ENCODE data around the gene RASA4.
"Not testable (repeated sequence)": the region's sequence is repeated elsewhere in the genome, so short reads cannot be mapped to it uniquely, and the experiment has no call there.

The RASA4 gene

GRCh38 chr7:102604431-102605145 is 12.0 kb downstream of the RASA4 start:
- not testable (repeated sequence) for DNase-seq

GRCh38 chr7:102602317-102602716 is 14.2 kb downstream of the RASA4 start:
- not testable (repeated sequence) for DNase-seq

- DNase-seq, result not testable (repeated sequence)
Measured at GRCh38 chr7:102599699-102600098, 16.9 kb downstream of the RASA4 start.

- not testable (repeated sequence) for DNase-seq
Measured at GRCh38 chr7:102596036-102596435, 20.5 kb downstream of the RASA4 start.

DNA sequence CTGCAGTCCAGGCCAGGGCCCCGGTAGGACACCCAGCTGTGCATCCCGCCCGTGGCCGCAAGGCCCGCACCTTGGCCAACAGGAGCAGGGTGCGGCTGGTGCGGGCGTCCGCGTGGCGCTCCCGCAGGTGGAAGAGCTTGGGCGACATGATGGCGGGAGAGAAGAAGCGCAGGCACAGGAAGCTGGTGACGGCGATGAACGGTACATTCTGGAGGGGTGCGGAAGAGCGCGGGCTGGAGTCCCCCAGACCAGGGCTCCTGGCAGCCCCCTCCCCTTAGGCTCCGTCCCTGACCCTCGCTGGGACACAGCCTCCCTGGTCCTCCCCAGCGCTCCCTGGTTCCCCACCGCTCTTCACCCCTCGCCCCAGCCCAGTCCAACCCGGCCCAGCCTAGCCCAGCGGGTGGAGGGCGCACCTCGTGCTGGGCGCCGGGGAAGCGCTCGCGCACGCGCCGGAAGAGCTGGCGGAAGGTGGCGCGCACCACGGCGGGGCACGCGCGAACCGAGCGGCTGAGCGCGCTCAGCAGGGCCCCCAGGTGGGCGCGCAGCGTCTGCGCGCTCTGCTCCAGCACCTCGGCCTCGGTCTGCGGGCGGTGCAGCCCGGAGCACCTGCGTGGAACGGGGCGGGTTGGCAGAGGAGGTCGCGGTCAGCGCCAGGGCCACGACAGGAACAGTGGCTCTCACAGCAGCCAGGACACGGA is 22.8 kb downstream of the RASA4 start:
- DNase-seq, result not testable (repeated sequence)

DNA sequence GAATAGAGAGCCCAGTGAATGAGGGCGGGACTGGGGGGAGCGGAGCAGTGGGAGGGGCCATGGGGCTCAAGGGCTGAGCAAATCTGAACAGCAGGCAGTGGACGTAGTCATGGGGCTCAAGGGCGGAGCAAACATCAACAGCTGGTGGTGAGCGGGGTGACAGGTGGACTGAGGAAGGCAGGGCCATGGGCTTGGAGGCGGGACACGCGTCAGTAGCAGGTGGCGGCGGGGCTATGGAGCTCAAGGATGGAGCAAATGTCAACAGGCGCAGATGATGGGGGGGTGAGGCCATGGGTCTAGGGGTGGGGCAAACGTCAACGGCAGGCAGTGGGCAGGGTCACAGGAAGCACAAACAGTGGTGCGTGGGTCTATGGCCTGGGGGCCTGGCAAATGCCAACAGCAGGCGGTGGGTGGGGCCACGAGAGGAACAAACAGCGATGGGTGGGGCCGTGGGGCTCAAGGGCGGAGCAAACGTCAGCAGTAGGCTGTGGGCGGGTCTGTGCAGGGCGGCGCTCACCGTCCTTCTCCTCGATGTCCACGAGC is 24.0 kb downstream of the RASA4 start:
- not testable (repeated sequence) for DNase-seq

DNA sequence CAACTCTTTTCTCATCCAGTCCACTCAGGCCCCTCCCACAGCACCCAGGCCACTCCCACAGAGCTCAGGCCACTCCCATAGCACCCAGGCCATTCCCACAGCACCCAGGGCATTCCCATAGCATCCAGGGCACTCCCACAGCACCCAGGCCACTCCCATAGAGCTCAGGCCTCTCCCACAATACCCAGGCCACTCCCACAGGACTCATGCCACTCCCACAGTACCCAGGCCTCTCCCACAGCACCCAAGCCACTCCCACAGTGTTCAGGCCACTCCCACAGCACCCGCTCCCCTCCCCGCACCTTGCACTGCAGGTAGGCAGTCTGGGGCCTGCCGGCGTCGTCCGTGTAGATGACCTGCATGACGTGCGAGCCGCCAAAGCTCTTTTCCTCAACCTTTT is 26.7 kb downstream of the RASA4 start:
- not testable (repeated sequence) for DNase-seq

GRCh38 chr7:102583495-102583894 is 33.1 kb downstream of the RASA4 start:
- DNase-seq, result not testable (repeated sequence)

DNA sequence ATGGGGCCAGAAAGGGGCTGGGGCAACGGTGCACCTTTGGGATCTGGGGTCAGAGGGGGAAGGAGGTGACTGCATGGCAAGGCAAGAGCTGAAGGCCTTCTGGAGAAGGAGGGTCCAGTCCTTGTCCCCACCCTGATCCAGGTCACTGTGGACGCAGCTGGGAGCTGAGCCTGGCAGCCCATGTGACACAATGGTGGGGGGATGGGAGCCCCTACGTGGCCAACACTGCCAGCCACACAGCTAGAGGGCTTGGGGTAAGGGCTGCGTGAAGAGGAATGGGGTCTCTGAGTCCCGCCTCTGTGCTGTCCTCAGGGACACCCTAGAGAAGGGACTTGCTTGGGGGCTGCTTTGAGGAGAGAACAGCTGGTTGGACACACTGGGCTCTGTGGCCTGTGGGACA is 34.8 kb downstream of the RASA4 start:
- not testable (repeated sequence) for DNase-seq

- DNase-seq, result not testable (repeated sequence)
Measured at GRCh38 chr7:102578486-102578885, 38.1 kb downstream of the RASA4 start.

GRCh38 chr7:102577315-102578240 is 39.0 kb downstream of the RASA4 start:
- DNase-seq, result not testable (repeated sequence)

DNA sequence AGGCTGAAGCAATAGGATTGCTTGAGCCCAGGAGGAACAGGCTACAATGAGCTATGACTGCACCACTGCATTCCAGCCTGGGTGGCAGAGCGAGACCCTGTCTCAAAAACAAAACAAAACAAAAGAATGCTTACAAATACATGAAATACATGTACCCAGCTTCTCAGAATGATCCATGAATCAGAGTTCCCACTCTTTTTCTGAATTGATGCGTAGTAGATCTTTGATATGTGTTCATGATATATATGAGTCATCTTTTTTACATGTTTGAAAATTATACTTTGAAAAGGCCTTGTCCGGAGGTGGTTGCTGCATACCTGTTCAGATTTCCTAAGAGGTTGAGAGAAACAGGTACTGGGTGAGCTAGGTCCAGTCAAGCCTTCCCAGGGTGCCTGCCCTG is 40.2 kb downstream of the RASA4 start:
- not testable (repeated sequence) for DNase-seq

DNA sequence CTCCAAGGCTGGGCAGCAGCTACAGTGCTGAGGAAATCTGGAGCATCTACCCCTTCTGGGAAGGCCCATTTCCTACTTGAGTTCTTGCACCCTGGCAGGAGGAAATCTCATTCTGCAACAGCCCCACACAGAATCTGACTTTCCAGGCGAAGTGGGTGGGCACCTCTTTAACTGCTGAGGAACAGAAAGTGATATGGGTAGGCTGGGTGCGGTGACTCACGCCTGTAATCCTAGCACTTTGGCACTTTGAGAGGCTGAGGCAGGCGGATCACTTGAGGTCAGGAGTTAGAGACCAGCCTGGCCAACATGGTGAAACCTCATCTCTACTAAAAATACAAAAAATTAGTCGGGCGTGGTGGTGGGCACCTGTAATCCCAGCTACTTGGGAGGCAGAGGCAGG is 41.9 kb downstream of the RASA4 start:
- not testable (repeated sequence) for DNase-seq

- not testable (repeated sequence) for DNase-seq
Measured at GRCh38 chr7:102572261-102573239, 44.0 kb downstream of the RASA4 start, which contains the start of gene POLR2J3. Gene POLR2J3 (minus strand): TSS chr7:102572583. CDS start chr7:102572521, 62 bp downstream.

DNA sequence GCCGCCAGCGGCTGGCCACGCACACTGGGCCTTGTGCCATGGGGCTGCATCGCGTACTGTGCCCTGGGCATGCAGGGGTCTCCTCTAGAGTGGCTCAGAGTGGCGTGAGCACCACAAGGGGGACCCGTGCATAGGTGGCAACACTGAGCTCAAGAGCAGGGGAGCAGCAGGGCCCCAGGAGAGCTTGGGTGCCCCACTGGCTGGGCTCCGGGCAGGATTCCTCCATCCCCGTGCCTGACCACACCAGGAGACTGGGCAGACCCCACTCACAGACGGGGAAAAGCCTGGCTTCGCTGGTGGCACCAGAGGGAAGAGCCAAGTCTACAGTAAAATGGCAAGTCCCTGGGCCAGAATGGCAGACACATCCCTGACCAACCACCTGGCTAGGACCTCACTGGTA is 47.9 kb downstream of the RASA4 start:
- not testable (repeated sequence) for DNase-seq

- not testable (repeated sequence) for DNase-seq
Measured at GRCh38 chr7:102550808-102551422, 65.6 kb downstream of the RASA4 start, which contains the start of gene SPDYE2. Gene SPDYE2 (plus strand): TSS chr7:102551226. CDS start chr7:102553256, 2,030 bp downstream.

DNA sequence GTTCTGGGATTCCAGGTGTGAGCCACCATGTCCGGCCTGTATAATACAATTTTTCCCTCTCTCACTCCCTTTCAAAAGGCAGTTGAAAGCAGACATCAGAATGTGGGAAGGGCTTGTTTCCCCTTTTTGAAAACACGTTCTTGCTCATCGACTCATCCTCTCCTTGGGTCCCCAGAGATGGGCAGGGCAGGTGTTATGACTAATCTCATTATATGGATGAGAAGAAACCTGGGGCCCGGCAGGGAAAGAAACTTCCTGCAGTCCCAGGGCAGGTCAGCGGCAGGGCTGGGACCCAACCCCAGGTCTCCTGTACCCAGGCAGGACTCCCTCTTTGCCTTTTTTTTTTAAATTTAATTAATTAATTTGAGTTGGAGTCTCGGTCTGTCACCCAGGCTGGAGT is 70.2 kb downstream of the RASA4 start:
- not testable (repeated sequence) for DNase-seq

DNA sequence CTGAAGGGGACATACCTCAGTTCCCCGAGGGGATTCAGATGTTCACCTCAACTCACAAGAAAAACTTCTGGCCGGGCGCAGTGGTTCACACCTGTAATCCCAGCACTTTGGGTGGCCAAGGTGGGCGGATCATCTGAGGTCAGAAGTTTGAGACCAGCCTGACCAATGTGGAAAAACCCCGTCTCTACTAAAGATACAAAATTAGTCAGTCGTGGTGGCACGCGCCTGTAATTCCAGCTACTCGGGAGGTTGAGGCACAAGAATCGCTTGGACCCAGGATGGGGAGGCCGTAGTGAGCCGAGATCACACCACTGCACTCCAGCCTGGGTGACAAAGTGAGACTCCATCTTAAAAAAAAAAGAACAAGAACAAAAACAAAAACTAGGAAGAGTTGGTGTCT is 71.3 kb downstream of the RASA4 start:
- DNase-seq, result not testable (repeated sequence)

- not testable (repeated sequence) for DNase-seq
Measured at GRCh38 chr7:102544372-102544771, 72.2 kb downstream of the RASA4 start.

DNA sequence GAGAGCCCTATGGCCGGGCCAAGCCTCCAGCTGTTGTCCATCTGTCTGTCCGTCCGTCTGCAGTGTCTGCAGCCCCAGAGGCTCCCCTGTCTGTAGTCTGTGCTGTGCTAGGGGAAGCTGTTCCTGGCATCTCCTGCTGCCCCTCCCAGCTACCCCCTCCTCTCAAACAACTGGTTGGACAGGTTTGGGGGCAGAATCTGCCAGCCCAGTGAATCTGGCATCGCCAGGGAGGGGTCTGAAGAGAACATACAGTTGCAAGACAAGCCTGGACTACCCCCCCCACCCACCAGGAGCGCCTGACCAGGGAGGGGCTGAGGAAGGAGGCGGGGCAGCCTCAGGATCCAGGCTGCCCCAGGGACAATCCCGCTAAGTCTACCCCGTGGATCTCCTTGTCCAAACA is 73.0 kb downstream of the RASA4 start, which contains the start of gene UPK3BL2:
Gene UPK3BL2, minus strand, starts transcription at position 101 of the 400 bp plus-strand sequence. Its CDS starts 60 bp downstream, at position 41.
- not testable (repeated sequence) for DNase-seq

GRCh38 chr7:102542771-102543170 is 73.8 kb downstream of the RASA4 start:
- DNase-seq, result not testable (repeated sequence)

Data from GDM1 (cell line).